ENCODE measurements around the gene LRP1B. TPM values are rescaled to one million over a fixed set of nuclear protein-coding genes. Genes with fewer than 3 reads are reported as not detected.

The LRP1B gene
- total RNA-seq, 2 experiments from 2014 or later: not detected

- intact Hi-C loops (cut with micrococcal nuclease): no loop called here
- Mint-ChIP-seq H3K27ac (no peak overlapping the region), H3K4me3 (no peak overlapping the region), H3K9me3 (peaks cover 10% of the 10 kb centered on the region), H3K27me3 (no peaks in the 10 kb centered on the region), H3K36me3 (no peaks in the 10 kb centered on the region), H3K4me1 (ENCODE audit: low read depth) (no peaks in the 10 kb centered on the region)
- no peak for DNase-seq
- CTCF ChIA-PET: no interaction called here
- POLR2A ChIA-PET: no interaction called here
Observed at GRCh38 chr2:140269000-140269399, 1861.8 kb downstream of the LRP1B start.

GRCh38 chr2:140262908-140263307, 1867.9 kb downstream of the LRP1B start:
- H3K36me3 Mint-ChIP-seq: no peaks in the 10 kb centered on the region
- intact Hi-C loops (cut with micrococcal nuclease): no loop called here
- POLR2A ChIA-PET: no interaction called here
- H3K27ac Mint-ChIP-seq: no peak overlapping the region
- H3K27me3 Mint-ChIP-seq: no peaks in the 10 kb centered on the region
- H3K9me3 Mint-ChIP-seq: peaks cover 18% of the 10 kb centered on the region
- H3K4me1 Mint-ChIP-seq (ENCODE audit: low read depth): no peaks in the 10 kb centered on the region
- H3K4me3 Mint-ChIP-seq: no peak overlapping the region
- CTCF ChIA-PET: no interaction called here
- DNase-seq: no peak

GRCh38 chr2:140257692-140258300, 1873.0 kb downstream of the LRP1B start:
- Mint-ChIP-seq H3K36me3 (no peaks in the 10 kb centered on the region), H3K4me3 (no peak overlapping the region), H3K27me3 (no peaks in the 10 kb centered on the region), H3K4me1 (ENCODE audit: low read depth) (no peaks in the 10 kb centered on the region), H3K9me3 (peaks cover 10% of the 10 kb centered on the region), H3K27ac (no peak overlapping the region)
- intact Hi-C loops (cut with micrococcal nuclease): no loop called here
- ChIA-PET POLR2A (no interaction called here), CTCF (no interaction called here)
- DNase-seq: no peak

DNA sequence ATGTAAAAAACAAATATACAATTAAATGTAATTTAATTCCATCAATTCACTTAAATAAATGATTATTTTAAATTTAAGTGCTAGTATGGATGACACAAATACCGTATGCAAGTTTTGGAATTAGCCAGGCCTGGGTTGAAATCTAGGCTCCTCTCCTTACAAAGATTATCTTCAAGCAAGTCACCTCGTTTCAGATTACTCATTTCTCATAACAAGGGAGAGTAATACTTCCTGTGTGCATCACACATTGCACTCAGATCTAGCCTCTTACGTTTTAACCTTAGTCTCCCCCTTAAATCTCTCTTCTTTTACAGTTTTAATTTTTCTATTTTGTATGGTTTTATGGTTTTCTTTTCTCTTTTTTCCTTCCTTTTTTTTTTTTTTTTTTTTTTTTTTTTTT, 1874.7 kb downstream of the LRP1B start:
- peaks cover 9% of the 10 kb centered on the region for H3K9me3 Mint-ChIP-seq
- ChIA-PET POLR2A (no interaction called here), CTCF (no interaction called here)
- intact Hi-C loops (cut with micrococcal nuclease): no loop called here
- H3K27ac Mint-ChIP-seq: no peak overlapping the region
- no peaks in the 10 kb centered on the region for H3K27me3 Mint-ChIP-seq
- no peaks in the 10 kb centered on the region for H3K4me1 Mint-ChIP-seq (ENCODE audit: low read depth)
- no peak overlapping the region for H3K4me3 Mint-ChIP-seq
- no peaks in the 10 kb centered on the region for H3K36me3 Mint-ChIP-seq
- DNase-seq: no peak

DNA sequence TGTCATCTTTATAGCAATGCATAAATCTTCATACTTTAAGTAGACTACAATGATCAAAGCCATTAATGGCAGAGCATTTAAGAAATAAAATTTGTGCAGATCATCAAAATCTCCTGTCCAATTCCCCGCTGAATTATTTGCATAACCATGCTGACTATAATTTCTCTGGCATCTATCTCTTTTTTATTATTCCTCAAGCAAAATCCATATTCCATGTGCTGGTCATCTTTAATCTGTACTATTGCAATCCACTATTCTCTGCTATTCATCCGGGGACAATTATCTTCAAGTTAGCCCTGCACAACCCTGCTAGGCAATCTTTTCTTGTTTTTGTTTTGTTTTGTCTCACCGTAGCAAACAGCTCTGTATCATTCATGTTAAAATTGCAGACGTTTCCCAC, 1881.0 kb downstream of the LRP1B start:
- no peaks in the 10 kb centered on the region for H3K4me1 Mint-ChIP-seq (ENCODE audit: low read depth)
- ChIA-PET POLR2A (no interaction called here), CTCF (no interaction called here)
- no peak overlapping the region for H3K4me3 Mint-ChIP-seq
- H3K36me3 Mint-ChIP-seq: no peaks in the 10 kb centered on the region
- intact Hi-C loops (cut with micrococcal nuclease): no loop called here
- H3K9me3 Mint-ChIP-seq: peaks cover 5% of the 10 kb centered on the region
- no peak for DNase-seq
- H3K27ac Mint-ChIP-seq: no peak overlapping the region
- H3K27me3 Mint-ChIP-seq: no peaks in the 10 kb centered on the region

- POLR2A ChIA-PET: no interaction called here
- H3K9me3 Mint-ChIP-seq: peaks cover 8% of the 10 kb centered on the region
- no peaks in the 10 kb centered on the region for H3K27me3 Mint-ChIP-seq
- no peaks in the 10 kb centered on the region for H3K4me1 Mint-ChIP-seq (ENCODE audit: low read depth)
- no peaks in the 10 kb centered on the region for H3K36me3 Mint-ChIP-seq
- intact Hi-C loops (cut with micrococcal nuclease): no loop called here
- H3K4me3 Mint-ChIP-seq: no peak overlapping the region
- CTCF ChIA-PET: no interaction called here
- no peak overlapping the region for H3K27ac Mint-ChIP-seq
- no peak for DNase-seq
Observed at GRCh38 chr2:140248623-140249022, 1882.2 kb downstream of the LRP1B start.

DNA sequence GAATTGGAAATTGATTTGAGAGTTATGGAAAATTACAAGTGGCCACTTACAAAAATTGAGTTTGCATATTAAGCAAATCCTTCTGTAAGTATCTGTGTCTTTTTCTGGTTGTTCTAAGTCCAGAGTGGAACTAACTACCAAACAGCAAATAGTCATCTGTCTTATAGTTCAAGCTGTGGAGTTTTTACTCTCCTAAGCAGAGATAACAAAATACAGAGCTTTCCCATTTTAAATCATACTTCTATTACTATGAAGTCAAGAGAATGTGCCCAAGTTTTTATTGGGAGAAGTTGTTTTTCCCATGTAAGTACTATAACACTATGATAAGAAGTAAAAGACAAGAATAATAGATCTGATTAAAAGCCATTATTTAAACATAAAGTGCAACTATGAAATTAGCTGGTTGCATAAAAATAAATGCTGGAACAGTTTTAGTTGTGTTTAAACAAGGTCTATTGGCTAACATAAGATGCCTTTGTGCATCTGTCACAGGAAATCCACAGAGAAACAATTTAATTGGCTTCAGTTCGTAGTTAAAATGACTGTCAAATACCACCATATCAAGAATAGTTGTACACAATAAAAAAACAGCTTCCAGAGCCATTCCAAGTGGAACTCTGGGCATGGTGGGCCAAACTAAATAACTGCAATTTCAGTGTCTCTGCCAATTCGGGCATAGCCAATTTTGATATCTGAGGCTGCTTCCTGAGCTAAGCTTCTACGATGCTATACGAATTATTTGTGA, 1883.2 kb downstream of the LRP1B start:
- no peaks in the 10 kb centered on the region for H3K36me3 Mint-ChIP-seq
- no peaks in the 10 kb centered on the region for H3K27me3 Mint-ChIP-seq
- no peaks in the 10 kb centered on the region for H3K4me1 Mint-ChIP-seq (ENCODE audit: low read depth)
- DNase-seq: no peak
- CTCF ChIA-PET: no interaction called here
- no peak overlapping the region for H3K27ac Mint-ChIP-seq
- H3K4me3 Mint-ChIP-seq: no peak overlapping the region
- intact Hi-C loops (cut with micrococcal nuclease): no loop called here
- H3K9me3 Mint-ChIP-seq: peaks cover 16% of the 10 kb centered on the region
- POLR2A ChIA-PET: no interaction called here

DNA sequence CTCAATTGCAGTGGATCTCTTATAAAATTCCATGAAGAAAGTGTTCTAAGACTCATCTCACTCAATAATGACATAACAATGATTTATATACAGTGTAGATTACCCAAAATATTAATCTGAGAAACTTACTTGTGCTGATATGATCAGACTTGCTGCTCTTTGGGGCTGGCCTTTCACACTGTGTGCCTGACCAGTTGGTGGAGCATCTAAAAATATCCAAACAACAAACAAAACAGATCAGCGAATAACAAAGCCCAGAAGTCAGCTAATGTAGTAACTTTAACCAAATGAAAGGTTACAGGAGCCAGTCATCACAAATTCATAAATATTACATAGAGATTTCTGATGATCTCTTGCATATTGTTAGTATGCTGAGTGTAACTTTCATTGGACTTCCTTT, 1883.9 kb downstream of the LRP1B start:
- no peak for DNase-seq
- peaks cover 17% of the 10 kb centered on the region for H3K9me3 Mint-ChIP-seq
- ChIA-PET POLR2A (no interaction called here), CTCF (no interaction called here)
- intact Hi-C loops (cut with micrococcal nuclease): no loop called here
- H3K4me3 Mint-ChIP-seq: no peak overlapping the region
- H3K27me3 Mint-ChIP-seq: no peaks in the 10 kb centered on the region
- no peaks in the 10 kb centered on the region for H3K36me3 Mint-ChIP-seq
- no peaks in the 10 kb centered on the region for H3K4me1 Mint-ChIP-seq (ENCODE audit: low read depth)
- H3K27ac Mint-ChIP-seq: no peak overlapping the region

GRCh38 chr2:140246058-140246457, 1884.8 kb downstream of the LRP1B start:
- no peaks in the 10 kb centered on the region for H3K36me3 Mint-ChIP-seq
- no peak overlapping the region for H3K27ac Mint-ChIP-seq
- POLR2A ChIA-PET: no interaction called here
- peaks cover 17% of the 10 kb centered on the region for H3K9me3 Mint-ChIP-seq
- no peaks in the 10 kb centered on the region for H3K4me1 Mint-ChIP-seq (ENCODE audit: low read depth)
- CTCF ChIA-PET: no interaction called here
- no peaks in the 10 kb centered on the region for H3K27me3 Mint-ChIP-seq
- intact Hi-C loops (cut with micrococcal nuclease): no loop called here
- no peak overlapping the region for H3K4me3 Mint-ChIP-seq
- DNase-seq: no peak

GRCh38 chr2:140242889-140243288, 1887.9 kb downstream of the LRP1B start:
- DNase-seq: no peak
- H3K4me3 Mint-ChIP-seq: no peak overlapping the region
- no peaks in the 10 kb centered on the region for H3K4me1 Mint-ChIP-seq (ENCODE audit: low read depth)
- intact Hi-C loops (cut with micrococcal nuclease): no loop called here
- H3K27ac Mint-ChIP-seq: no peak overlapping the region
- H3K27me3 Mint-ChIP-seq: no peaks in the 10 kb centered on the region
- no peaks in the 10 kb centered on the region for H3K36me3 Mint-ChIP-seq
- POLR2A ChIA-PET: no interaction called here
- H3K9me3 Mint-ChIP-seq: peaks cover 24% of the 10 kb centered on the region
- CTCF ChIA-PET: no interaction called here

GRCh38 chr2:140234116-140234515, 1896.7 kb downstream of the LRP1B start:
- Mint-ChIP-seq H3K27me3 (no peaks in the 10 kb centered on the region), H3K9me3 (peaks cover 18% of the 10 kb centered on the region), H3K4me3 (no peak overlapping the region), H3K27ac (no peak overlapping the region), H3K36me3 (no peaks in the 10 kb centered on the region), H3K4me1 (ENCODE audit: low read depth) (no peaks in the 10 kb centered on the region)
- ChIA-PET POLR2A (no interaction called here), CTCF (no interaction called here)
- intact Hi-C loops (cut with micrococcal nuclease): no loop called here
- no peak for DNase-seq

DNA sequence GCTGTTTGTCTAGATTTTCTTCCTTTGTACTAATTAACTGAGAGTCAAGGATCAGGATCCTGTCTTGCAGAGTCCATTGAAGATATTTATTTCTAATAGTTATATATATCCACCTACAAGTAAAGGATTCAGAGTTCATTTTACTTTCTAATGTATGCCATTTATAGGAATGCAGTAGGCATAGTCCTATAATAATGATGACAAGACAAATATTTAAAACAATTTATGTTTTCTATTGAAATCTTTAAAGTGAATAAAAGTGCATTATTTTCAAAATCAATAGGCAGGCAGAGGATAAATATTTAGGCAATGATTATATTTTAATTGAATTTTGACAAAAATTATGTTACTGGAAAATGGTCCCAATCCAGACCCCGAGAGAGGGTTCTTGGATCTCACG, 1919.9 kb downstream of the LRP1B start:
- peaks cover 14% of the 10 kb centered on the region for H3K9me3 Mint-ChIP-seq
- no peaks in the 10 kb centered on the region for H3K4me1 Mint-ChIP-seq (ENCODE audit: low read depth)
- ChIA-PET CTCF (no interaction called here), POLR2A (no interaction called here)
- intact Hi-C loops (cut with micrococcal nuclease): no loop called here
- H3K4me3 Mint-ChIP-seq: no peak overlapping the region
- no peak for DNase-seq
- no peak overlapping the region for H3K27ac Mint-ChIP-seq
- H3K36me3 Mint-ChIP-seq: no peaks in the 10 kb centered on the region
- no peaks in the 10 kb centered on the region for H3K27me3 Mint-ChIP-seq

DNA sequence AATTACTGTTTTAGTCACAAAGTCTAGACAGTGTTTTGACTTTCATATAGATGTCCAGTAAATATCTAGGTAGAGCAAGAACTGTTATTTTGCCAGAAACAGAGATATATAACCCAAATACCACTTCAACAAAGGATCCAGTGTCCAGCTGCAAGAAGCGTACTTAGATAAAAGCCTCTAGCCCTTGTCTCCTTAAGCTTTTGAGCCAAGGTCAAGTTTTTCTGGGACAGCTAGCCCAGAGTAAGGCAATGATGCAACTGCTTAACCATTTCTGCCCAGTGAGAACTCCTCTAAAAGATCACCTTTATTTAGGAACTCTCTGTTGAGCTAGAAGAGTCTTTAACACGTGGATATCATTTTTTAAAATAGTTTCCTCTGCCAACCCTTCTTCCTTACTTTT, 1925.7 kb downstream of the LRP1B start:
- Mint-ChIP-seq H3K27me3 (no peaks in the 10 kb centered on the region), H3K4me1 (ENCODE audit: low read depth) (no peaks in the 10 kb centered on the region), H3K36me3 (no peaks in the 10 kb centered on the region), H3K4me3 (no peak overlapping the region), H3K9me3 (peaks cover 9% of the 10 kb centered on the region), H3K27ac (no peak overlapping the region)
- ChIA-PET CTCF (no interaction called here), POLR2A (no interaction called here)
- DNase-seq: no peak
- intact Hi-C loops (cut with micrococcal nuclease): no loop called here

All from activated CD4-positive, alpha-beta memory T cell treated with anti-CD3 and anti-CD28 coated beads for 36 hours (primary cell).